GM21390 (cell line): ENCODE data around the gene BAG3.
"Not testable (repeated sequence)": the region's sequence is repeated elsewhere in the genome, so short reads cannot be mapped to it uniquely, and the experiment has no call there.

ENCODE experiments used
- ATAC-seq: cut with Tn5 transposase; IDR thresholded peaks from one replicate; pipeline ENCODE4 v1.9.1; 2021; ENCODE audit not compliant: unreplicated experiment

BAG3 gene

GRCh38 chr10:119650692-119651513 lies at the start of gene BAG3:
Gene BAG3 (plus strand): TSS chr10:119651380. CDS start chr10:119651676, 296 bp downstream.
- peak; percentile 70 for ATAC-seq

- ATAC-seq: no peak
These were observed 48.7 kb upstream of the BAG3 start for GRCh38 chr10:119602241-119603095.

- ATAC-seq: no peak
These were observed 46.7 kb upstream of the BAG3 start for GRCh38 chr10:119604468-119604867.

GRCh38 chr10:119608316-119609155 lies 42.6 kb upstream of the BAG3 start:
- no peak for ATAC-seq

GRCh38 chr10:119609516-119609915 lies 41.7 kb upstream of the BAG3 start:
- ATAC-seq: no peak

- ATAC-seq: no peak
These were observed 39.7 kb upstream of the BAG3 start for GRCh38 chr10:119611433-119611832.

- no peak for ATAC-seq
These were observed 37.4 kb upstream of the BAG3 start for GRCh38 chr10:119613741-119614140.

- no peak for ATAC-seq
These were observed 36.5 kb upstream of the BAG3 start for GRCh38 chr10:119614686-119615085.

GRCh38 chr10:119616882-119617570 lies 34.2 kb upstream of the BAG3 start:
- no peak for ATAC-seq

GRCh38 chr10:119619215-119619614 lies 32.0 kb upstream of the BAG3 start:
- no peak for ATAC-seq

- not testable (repeated sequence) for ATAC-seq
These were observed 31.4 kb upstream of the BAG3 start for GRCh38 chr10:119619811-119620210.

GRCh38 chr10:119620241-119621077 lies 30.7 kb upstream of the BAG3 start:
- no peak for ATAC-seq

GRCh38 chr10:119621078-119621384 lies 30.1 kb upstream of the BAG3 start:
- ATAC-seq: no peak

- no peak for ATAC-seq
These were observed 25.5 kb upstream of the BAG3 start for GRCh38 chr10:119625570-119626280.

GRCh38 chr10:119630300-119630699 lies 20.9 kb upstream of the BAG3 start:
- ATAC-seq: no peak

GRCh38 chr10:119633538-119634218 lies 17.5 kb upstream of the BAG3 start:
- ATAC-seq: no peak

GRCh38 chr10:119634219-119634544 lies 17.0 kb upstream of the BAG3 start:
- ATAC-seq: no peak

- no peak for ATAC-seq
These were observed 13.5 kb upstream of the BAG3 start for GRCh38 chr10:119637631-119638030.

GRCh38 chr10:119638982-119639381 lies 12.2 kb upstream of the BAG3 start:
- ATAC-seq: no peak
